Astrocyte (in vitro differentiated cells and primary cell): ENCODE data around the gene G6PC3. TPM values are rescaled to one million over a fixed set of nuclear protein-coding genes. Genes with fewer than 3 reads are reported as not detected.

Experiments used
- DNase-seq: peaks from one replicate; pipeline ENCODE4 v3.0.0-alpha.2; 2010; ENCODE audit warnings: low read depth
- FAIRE-seq: peaks from 2 replicates; lab custom pipeline; 2011; peaks lifted over from hg19 to GRCh38; lab: Jason Lieb, UNC
- H2AFZ ChIP-seq: 2 replicates; pipeline ENCODE4 v1.6.0; 2012; ENCODE audit warnings: low read depth, low read length, inconsistent platforms
- H3K27ac ChIP-seq: 2 replicates; pipeline ENCODE4 v1.5.1; 2011; ENCODE audit warnings: low read depth, low read length, inconsistent platforms
- H3K27me3 ChIP-seq: 2 replicates; pipeline ENCODE4 v1.6.0; 2011; ENCODE audit warnings: low read length, inconsistent platforms; ENCODE audit not compliant: insufficient read depth
- H3K36me3 ChIP-seq: 2 replicates; pipeline ENCODE4 v1.5.1; 2011; ENCODE audit warnings: low read length, inconsistent platforms; ENCODE audit not compliant: insufficient read depth
- H3K4me1 ChIP-seq: 2 replicates; pipeline ENCODE4 v1.5.1; 2011; ENCODE audit warnings: low read length, inconsistent platforms; ENCODE audit not compliant: insufficient read depth
- H3K4me2 ChIP-seq: 2 replicates; pipeline ENCODE4 v1.6.0; 2012; ENCODE audit warnings: low read length, inconsistent platforms
- H3K4me3 ChIP-seq: 2 replicates; pipeline ENCODE4 v1.5.1; 2011; ENCODE audit warnings: low read depth, mild to moderate bottlenecking, low read length, inconsistent platforms; ENCODE audit not compliant: insufficient read depth
- H3K79me2 ChIP-seq: 2 replicates; pipeline ENCODE4 v1.6.0; 2012; ENCODE audit warnings: mild to moderate bottlenecking, low read length, inconsistent platforms; ENCODE audit not compliant: insufficient read depth
- H3K9ac ChIP-seq: 2 replicates; pipeline ENCODE4 v1.6.0; 2012; ENCODE audit warnings: mild to moderate bottlenecking, low read length, inconsistent platforms
- H3K9me3 ChIP-seq: 2 replicates; pipeline ENCODE4 v1.5.1; 2012; ENCODE audit warnings: low read depth, mild to moderate bottlenecking, low read length, inconsistent platforms; ENCODE audit not compliant: insufficient read depth
- H4K20me1 ChIP-seq: 2 replicates; pipeline ENCODE4 v1.6.0; 2012; ENCODE audit warnings: low read length, inconsistent platforms; ENCODE audit not compliant: insufficient read depth
- H3K27ac Mint-ChIP-seq: one replicate; pipeline ENCODE4 v1.8.0; 2021; ENCODE audit warnings: mild to moderate bottlenecking, mixed read lengths; ENCODE audit not compliant: unreplicated experiment
- H3K27me3 Mint-ChIP-seq: one replicate; pipeline ENCODE4 v1.8.0; 2021; ENCODE audit warnings: low read depth, mixed read lengths; ENCODE audit not compliant: unreplicated experiment
- H3K36me3 Mint-ChIP-seq: one replicate; pipeline ENCODE4 v1.8.0; 2021; ENCODE audit warnings: low read depth, mixed read lengths; ENCODE audit not compliant: unreplicated experiment
- H3K4me1 Mint-ChIP-seq: one replicate; pipeline ENCODE4 v1.8.0; 2021; ENCODE audit warnings: low read depth, mixed read lengths; ENCODE audit not compliant: unreplicated experiment
- H3K4me3 Mint-ChIP-seq: one replicate; pipeline ENCODE4 v1.8.0; 2021; ENCODE audit warnings: mild to moderate bottlenecking, moderate library complexity, mixed read lengths; ENCODE audit not compliant: unreplicated experiment
- H3K9me3 Mint-ChIP-seq: one replicate; pipeline ENCODE4 v1.8.0; 2021; ENCODE audit warnings: mild to moderate bottlenecking, mixed read lengths; ENCODE audit not compliant: unreplicated experiment
- EZH2 ChIP-seq: IDR thresholded peaks from 2 replicates; pipeline ENCODE4 v1.6.1; 2012; ENCODE audit warnings: mild to moderate bottlenecking, low read length, inconsistent platforms; ENCODE audit not compliant: insufficient read depth
- total RNA-seq: library from RNA; stranded (reverse); gene quantifications from 2 replicates; pipeline ENCODE4 v1.2.1, GENCODE V29; 2021
- TF ChIP-seq, protein P1 (sequence below): IDR thresholded peaks from 2 replicates; pipeline ENCODE4 v1.5.1; 2011; ENCODE audit warnings: low read depth, mild to moderate bottlenecking, inconsistent platforms, low read length, moderate library complexity; ENCODE audit not compliant: insufficient read depth

The G6PC3 gene
- total RNA-seq, 1 donor from 2014 or later: 94.5 TPM

DNA sequence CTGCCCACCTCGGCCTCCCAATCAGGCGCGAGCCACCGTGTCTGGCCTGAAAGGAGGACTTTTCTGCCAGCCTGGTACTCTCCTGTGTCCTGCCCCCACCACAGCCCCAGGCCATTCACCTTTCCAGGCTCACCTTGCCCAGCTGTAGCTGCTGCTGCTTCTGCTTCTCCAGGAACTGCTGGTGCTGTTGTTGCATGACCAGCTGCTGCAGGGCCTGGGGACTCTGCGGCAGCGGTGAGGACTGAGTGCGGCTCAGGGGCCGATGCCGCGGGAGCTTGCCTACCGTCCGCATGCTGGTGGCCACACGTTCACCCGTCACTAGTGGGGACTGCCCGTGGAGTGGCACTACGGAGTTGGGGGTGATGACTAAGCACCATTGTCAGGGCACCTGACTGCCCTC, 17.7 kb downstream of the G6PC3 start:
- no peak overlapping the region for H3K4me3 ChIP-seq
- H3K9ac ChIP-seq: no peak overlapping the region
- no peaks in the 10 kb centered on the region for H3K9me3 ChIP-seq
- Mint-ChIP-seq H3K36me3 (peaks cover 10% of the 10 kb centered on the region), H3K27ac (no peak overlapping the region), H3K4me1 (peaks cover 22% of the 10 kb centered on the region), H3K9me3 (no peaks in the 10 kb centered on the region), H3K27me3 (no peaks in the 10 kb centered on the region), H3K4me3 (no peak overlapping the region)
- H4K20me1 ChIP-seq: no peaks in the 10 kb centered on the region
- H3K27ac ChIP-seq: no peak overlapping the region
- H3K4me2 ChIP-seq: no peak overlapping the region
- FAIRE-seq (no peak), DNase-seq (no peak)
- TF ChIP-seq EZH2: no peak
- TF ChIP-seq, protein P1, sequence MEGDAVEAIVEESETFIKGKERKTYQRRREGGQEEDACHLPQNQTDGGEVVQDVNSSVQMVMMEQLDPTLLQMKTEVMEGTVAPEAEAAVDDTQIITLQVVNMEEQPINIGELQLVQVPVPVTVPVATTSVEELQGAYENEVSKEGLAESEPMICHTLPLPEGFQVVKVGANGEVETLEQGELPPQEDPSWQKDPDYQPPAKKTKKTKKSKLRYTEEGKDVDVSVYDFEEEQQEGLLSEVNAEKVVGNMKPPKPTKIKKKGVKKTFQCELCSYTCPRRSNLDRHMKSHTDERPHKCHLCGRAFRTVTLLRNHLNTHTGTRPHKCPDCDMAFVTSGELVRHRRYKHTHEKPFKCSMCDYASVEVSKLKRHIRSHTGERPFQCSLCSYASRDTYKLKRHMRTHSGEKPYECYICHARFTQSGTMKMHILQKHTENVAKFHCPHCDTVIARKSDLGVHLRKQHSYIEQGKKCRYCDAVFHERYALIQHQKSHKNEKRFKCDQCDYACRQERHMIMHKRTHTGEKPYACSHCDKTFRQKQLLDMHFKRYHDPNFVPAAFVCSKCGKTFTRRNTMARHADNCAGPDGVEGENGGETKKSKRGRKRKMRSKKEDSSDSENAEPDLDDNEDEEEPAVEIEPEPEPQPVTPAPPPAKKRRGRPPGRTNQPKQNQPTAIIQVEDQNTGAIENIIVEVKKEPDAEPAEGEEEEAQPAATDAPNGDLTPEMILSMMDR: no peak
- no peaks in the 10 kb centered on the region for H3K27me3 ChIP-seq
- H2AFZ ChIP-seq: no peak overlapping the region
- H3K4me1 ChIP-seq: peaks cover 18% of the 10 kb centered on the region
- H3K36me3 ChIP-seq: peaks cover 3% of the 10 kb centered on the region
- H3K79me2 ChIP-seq: no peaks in the 10 kb centered on the region

DNA sequence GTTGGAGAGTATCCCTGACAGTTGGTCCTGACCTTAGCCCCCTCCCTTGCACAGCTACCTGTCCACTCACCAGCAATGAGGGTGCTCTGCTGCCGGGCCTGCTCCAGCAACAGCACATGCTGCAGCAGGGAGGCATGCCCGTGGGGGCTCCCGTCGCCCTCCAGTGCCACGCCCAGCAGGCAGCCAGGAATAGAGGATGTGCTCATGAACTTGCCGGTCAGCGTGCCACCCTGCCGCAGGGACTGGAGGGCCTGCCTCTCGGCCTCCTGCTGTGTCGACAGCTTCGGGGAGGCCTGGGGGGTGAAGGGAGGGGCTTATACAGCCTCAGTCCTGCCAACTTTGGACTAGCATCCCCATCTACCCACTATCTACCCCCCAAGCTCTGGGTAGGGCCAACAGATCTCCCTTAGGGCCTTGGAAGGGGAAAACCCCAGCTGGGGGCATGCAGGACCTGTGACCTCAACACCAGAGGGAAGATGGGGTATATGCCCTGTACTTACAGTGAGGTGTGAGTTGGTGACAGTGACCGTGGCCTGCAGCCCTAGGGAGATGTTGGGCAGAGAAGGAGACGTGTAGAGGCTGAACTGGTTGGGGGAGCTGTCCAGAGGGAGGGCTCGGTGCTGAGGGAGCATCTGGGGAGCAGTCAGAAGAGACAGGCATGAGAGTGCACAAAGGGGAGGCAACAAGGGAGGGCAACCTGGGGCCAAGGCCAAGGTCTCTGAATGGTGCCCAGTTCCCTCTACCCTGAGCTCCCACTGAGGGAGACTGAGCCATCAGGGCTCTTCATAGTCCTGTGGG, 20.9 kb downstream of the G6PC3 start:
- Histone ChIP-seq H3K4me1 (peaks cover 24% of the 10 kb centered on the region), H3K27ac (no peak overlapping the region), H2AFZ (no peak overlapping the region), H3K27me3 (no peaks in the 10 kb centered on the region), H3K4me3 (no peak overlapping the region), H3K79me2 (no peaks in the 10 kb centered on the region), H3K4me2 (no peak overlapping the region), H3K9ac (no peak overlapping the region), H3K36me3 (peaks cover 3% of the 10 kb centered on the region), H3K9me3 (no peaks in the 10 kb centered on the region), H4K20me1 (no peaks in the 10 kb centered on the region)
- Mint-ChIP-seq H3K27me3 (no peaks in the 10 kb centered on the region), H3K36me3 (peaks cover 6% of the 10 kb centered on the region), H3K4me1 (peaks cover 33% of the 10 kb centered on the region), H3K27ac (no peak overlapping the region), H3K9me3 (no peaks in the 10 kb centered on the region), H3K4me3 (peak overlapping the region; percentile 54)
- DNase-seq (no peak), FAIRE-seq (no peak)
- TF ChIP-seq, protein P1: no peak
- TF ChIP-seq EZH2: no peak

DNA sequence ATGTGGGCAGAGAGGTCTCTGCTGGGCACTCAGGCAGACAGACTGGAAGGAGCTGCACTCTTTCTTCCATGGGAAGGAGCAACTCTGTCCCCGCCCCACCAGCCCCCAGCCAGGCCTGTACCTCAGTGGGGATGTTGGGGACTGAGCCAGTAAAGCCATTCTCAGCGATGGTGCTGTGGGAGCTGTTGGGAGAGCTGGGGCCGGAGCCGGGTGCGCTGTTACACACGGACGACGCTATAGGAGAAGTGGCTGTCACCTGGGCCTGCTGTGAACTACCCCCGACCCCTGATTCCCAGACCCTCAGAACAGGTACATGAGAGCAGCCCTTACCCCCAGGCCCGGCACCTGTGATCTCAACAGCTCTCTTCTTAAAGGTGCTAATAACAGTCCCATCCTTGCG, 21.5 kb downstream of the G6PC3 start:
- Histone ChIP-seq H3K4me2 (no peak overlapping the region), H3K27me3 (no peaks in the 10 kb centered on the region), H3K4me3 (no peak overlapping the region), H3K79me2 (no peaks in the 10 kb centered on the region), H3K4me1 (peaks cover 22% of the 10 kb centered on the region), H4K20me1 (no peaks in the 10 kb centered on the region), H2AFZ (no peak overlapping the region), H3K27ac (no peak overlapping the region), H3K36me3 (peaks cover 3% of the 10 kb centered on the region), H3K9ac (no peak overlapping the region), H3K9me3 (no peaks in the 10 kb centered on the region)
- Mint-ChIP-seq H3K4me1 (peaks cover 36% of the 10 kb centered on the region), H3K4me3 (no peak overlapping the region), H3K36me3 (peaks cover 6% of the 10 kb centered on the region), H3K27me3 (no peaks in the 10 kb centered on the region), H3K27ac (no peak overlapping the region), H3K9me3 (no peaks in the 10 kb centered on the region)
- TF ChIP-seq, protein P1: no peak
- no peak for TF ChIP-seq EZH2
- FAIRE-seq (no peak), DNase-seq (no peak)
